HepG2 (cell line): ENCODE data around the gene SRXN1. TPM values are rescaled to one million over a fixed set of nuclear protein-coding genes. Genes with fewer than 3 reads are reported as not detected.
A peak's percentile ranks its signal among the peaks of the same experiment; 100 is the strongest.

Source experiments
- ATAC-seq: fragments of 200-7000 bp; cut with Tn5 transposase; 3 replicates; pipeline ENCODE4 v1.9.1; 2020; ENCODE audit warnings: mild to moderate bottlenecking, moderate library complexity
- BruUV-seq: library from RNA; stranded (reverse); fragments of 400-500 nt; replicated peaks from 2 replicates; lab custom pipeline; 2021; lab: Mats Ljungman, UMichigan
- CTCF ChIA-PET: fragments of 300-600 bp; formaldehyde crosslinking; extraction: SDS; loops from one replicate; lab custom pipeline; 2021; ENCODE audit warnings: low total read pairs, inconsistent platforms, low intra/inter-chr PET ratio; lab: Yijun Ruan, JAX
- POLR2A ChIA-PET: fragments of 350-600 bp; sonication (Branson Sonifier 250); formaldehyde crosslinking; loops from one replicate; lab custom pipeline; 2020; ENCODE audit warnings: antibody characterized with exemption, inconsistent platforms; lab: Yijun Ruan, JAX
- DNase-seq: peaks from one replicate; pipeline ENCODE4 v3.0.0-alpha.2; 2015; ENCODE audit warnings: low spot score
- FAIRE-seq: peaks from 3 replicates; lab custom pipeline; 2011; peaks lifted over from hg19 to GRCh38; lab: Jason Lieb, UNC
- H2AFZ ChIP-seq: one replicate; pipeline ENCODE4 v1.6.1; 2011; ENCODE audit warnings: low read length, inconsistent platforms
- H3K27ac ChIP-seq: fragments of 300-600 bp; 3 replicates; pipeline ENCODE4 v1.8.0; 2011; ENCODE audit warnings: mixed run types, mild to moderate bottlenecking, mixed read lengths, low read length, inconsistent platforms; ENCODE audit not compliant: insufficient read depth; ENCODE audit errors: extremely low read length
- H3K27me3 ChIP-seq, 2 experiments: fragments of 200-600 bp in 1 of 2; 2 replicates in 1 of 2; 3 replicates in 1 of 2; pipeline versions ENCODE4 v1.6.0 to v1.8.0; 2011; ENCODE audit warnings: low read length in 2 of 2, mild to moderate bottlenecking in 2 of 2, moderate library complexity in 2 of 2, inconsistent platforms in 1 of 2; ENCODE audit not compliant: insufficient read depth in 2 of 2, control insufficient read depth in 1 of 2
- H3K36me3 ChIP-seq, 2 experiments: fragments of 200-600 bp in 1 of 2; replicated peaks in 1 of 2; 2 replicates in 1 of 2; 3 replicates in 1 of 2; pipeline versions ENCODE4 v1.5.1 to v1.8.0; 2011; ENCODE audit warnings: low read length in 2 of 2, inconsistent platforms in 1 of 2; ENCODE audit not compliant: insufficient read depth in 2 of 2, control insufficient read depth in 1 of 2
- H3K4me1 ChIP-seq: 2 replicates; pipeline ENCODE4 v1.5.1; 2012; ENCODE audit warnings: low read length, inconsistent platforms; ENCODE audit not compliant: insufficient read depth
- H3K4me2 ChIP-seq: 2 replicates; pipeline ENCODE4 v1.6.0; 2011; ENCODE audit warnings: low read depth, low read length, inconsistent platforms
- H3K4me3 ChIP-seq, 3 experiments: fragments of 200-600 bp in 1 of 3; sonication (generic), shearing (Covaris generic) in 1 of 3; replicated peaks in 1 of 3; 2 replicates each; pipeline ENCODE4 v1.5.1; 2011 to 2016; ENCODE audit warnings: low read length in 3 of 3, inconsistent platforms in 2 of 3, low read depth in 2 of 3, mild to moderate bottlenecking in 2 of 3, control low read depth in 1 of 3, mixed read lengths in 1 of 3; ENCODE audit not compliant: insufficient read depth in 1 of 3
- H3K79me2 ChIP-seq: one replicate; pipeline ENCODE4 v1.6.1; 2011; ENCODE audit warnings: low read length, inconsistent platforms; ENCODE audit not compliant: insufficient read depth
- H3K9ac ChIP-seq: 2 replicates; pipeline ENCODE4 v1.6.0; 2011; ENCODE audit warnings: mild to moderate bottlenecking, low read depth, low read length, inconsistent platforms; ENCODE audit not compliant: insufficient read depth
- H3K9me3 ChIP-seq: 2 replicates; pipeline ENCODE4 v1.5.1; 2012; ENCODE audit warnings: mild to moderate bottlenecking, low read length
- H4K20me1 ChIP-seq: 2 replicates; pipeline ENCODE4 v1.6.0; 2011; ENCODE audit warnings: inconsistent platforms, mild to moderate bottlenecking, low read length, moderate library complexity; ENCODE audit not compliant: insufficient read depth
- BCL3 ChIP-seq: sonication (generic); formaldehyde crosslinking; IDR thresholded peaks from 2 replicates; pipeline ENCODE4 v1.5.1; 2020; ENCODE audit warnings: mild to moderate bottlenecking, missing genetic modification reagents, moderate library complexity
- CAMTA2 ChIP-seq: sonication (generic); formaldehyde crosslinking; IDR thresholded peaks from 2 replicates; pipeline ENCODE4 v1.4.0; 2020; ENCODE audit warnings: mild to moderate bottlenecking, missing genetic modification reagents, borderline replicate concordance
- CSRNP2 ChIP-seq: sonication (generic); formaldehyde crosslinking; conservative IDR thresholded peaks from 2 replicates; pipeline ENCODE4 v1.8.0; 2022; ENCODE audit warnings: low read depth, missing genetic modification reagents
- EHMT2 ChIP-seq: fragments of 200-600 bp; sonication (generic); IDR thresholded peaks from 2 replicates; pipeline ENCODE4 v1.7.0; 2017; ENCODE audit warnings: antibody characterized with exemption, low read depth, low read length, borderline replicate concordance
- HNRNPH1 ChIP-seq: fragments of 200-400 bp; formaldehyde crosslinking; optimal IDR thresholded peaks from 2 replicates; pipeline ENCODE3; 2017; ENCODE audit warnings: mild to moderate bottlenecking, low read depth, low read length
- IKZF1 ChIP-seq: fragments of 450-650 bp; IDR thresholded peaks from 2 replicates; pipeline ENCODE4 v1.7.1; 2016
- IRF9 ChIP-seq: sonication (generic); formaldehyde crosslinking; IDR thresholded peaks from 2 replicates; pipeline ENCODE4 v1.8.0; 2022; ENCODE audit warnings: missing genetic modification reagents, mild to moderate bottlenecking, borderline replicate concordance
- IRX3 ChIP-seq: sonication (generic); formaldehyde crosslinking; IDR thresholded peaks from 2 replicates; pipeline ENCODE4 v1.8.1; 2023; ENCODE audit warnings: mild to moderate bottlenecking, low read depth, missing genetic modification reagents, borderline replicate concordance
- SMC3 ChIP-seq: IDR thresholded peaks from 2 replicates; pipeline ENCODE4 v1.6.1; 2011; ENCODE audit warnings: low read length, improper control_type of control experiment
- ZNF552 ChIP-seq: sonication (generic); formaldehyde crosslinking; IDR thresholded peaks from 2 replicates; pipeline ENCODE4 v1.9.0; 2022; ENCODE audit warnings: missing genetic modification reagents, mild to moderate bottlenecking, borderline replicate concordance
- ZNF713 ChIP-seq: sonication (generic); formaldehyde crosslinking; IDR thresholded peaks from 2 replicates; pipeline ENCODE4 v1.4.0; 2020; ENCODE audit warnings: mild to moderate bottlenecking, missing genetic modification reagents
- ZNF883 ChIP-seq: sonication (generic); formaldehyde crosslinking; IDR thresholded peaks from 2 replicates; pipeline ENCODE4 v1.5.1; 2020; ENCODE audit warnings: mild to moderate bottlenecking, missing genetic modification reagents; ENCODE audit errors: not compliant biosample characterization
- WGBS: methylation state at CpG from one replicate; pipeline ENCODE4 v1.1.6; 2017; ENCODE audit warnings: low lambda C conversion rate; 5-methylcytosine and 5-hydroxymethylcytosine counted together
- in situ Hi-C: cut with HindIII; loops from 2 replicates; pipeline ENCODE4 v1.10.0; 2017; ENCODE audit warnings: low pct_unique_long_range_greater_than_20kb; ENCODE audit not compliant: extremely low pct_ligation_motif_present
- intact Hi-C: fragments of 100-400 bp; cut with micrococcal nuclease; formaldehyde crosslinking; loops from one replicate; pipeline ENCODE4 v1.10.0; 2022; ENCODE audit not compliant: unreplicated experiment
- polyA plus RNA-seq, 8 experiments: library from polyadenylated mRNA; depleted of rRNA in 3 of 8; stranded (reverse) in 7 of 8; unstranded in 1 of 8; fragments of >200 nt; fragmentation: Illumina TruSeq in 4 of 8; extraction: Trizol in 4 of 8; gene quantifications; 2 replicates each; pipeline versions ENCODE4 v1.2.1 to v1.2.3, GENCODE V29; 2011 to 2016; ENCODE audit warnings: low read depth in 4 of 8, missing spikeins in 1 of 8, mixed read lengths in 1 of 8; ENCODE audit not compliant: insufficient read depth in 1 of 8
- total RNA-seq, 5 experiments: library from RNA; depleted of rRNA; stranded (reverse); fragments of >200 nt; fragmentation: Illumina TruSeq; extraction: Trizol; gene quantifications; 2 replicates each; pipeline ENCODE4 v1.2.3, GENCODE V29; 2016; ENCODE audit warnings: low read depth in 1 of 5

The SRXN1 gene
- total and polyA plus RNA-seq, 2 of the 13 experiments (the other 11 are each of a cell fraction or from before 2014, with no cell fraction given) = 29.9 to 87.7 TPM

GRCh38 chr20:675033-675452 lies 22.0 kb upstream of the SRXN1 start (continued):
- TF ChIP-seq HNRNPH1 (no peak), IKZF1 (no peak), EHMT2 (0 out of 2 replicates have a peak, but pooled peaks have one; percentile 82), IRX3 (CRISPR knock-in tag) (no peak), ZNF713 (CRISPR knock-in tag) (no peak)

GRCh38 chr20:673603-674001 lies 20.6 kb upstream of the SRXN1 start:
- CTCF ChIA-PET = interaction anchor here (0.7 kb wide), 1 partner anchor 55 kb away, joined by 3 read pairs; no protein-coding TSS in a partner anchor

More at GRCh38 chr20:673603-674001, 20.6 kb upstream of the SRXN1 start:
- TF ChIP-seq ZNF883 (CRISPR knock-in tag) = no peak
- no peak for TF ChIP-seq CAMTA2
- TF ChIP-seq CSRNP2 = no peak
- TF ChIP-seq SMC3 = no peak
- TF ChIP-seq BCL3 (CRISPR knock-in tag) = no peak
- no peak for TF ChIP-seq ZNF552 (CRISPR knock-in tag)
- TF ChIP-seq IRF9 (CRISPR knock-in tag) = no peak
- Histone ChIP-seq H3K79me2 (no peaks in the 10 kb centered on the region), H2AFZ (no peak overlapping the region), H3K4me3 (no peak overlapping the region), H3K36me3 (no peaks in the 10 kb centered on the region), H3K9ac (no peak overlapping the region), H4K20me1 (peaks cover 27% of the 10 kb centered on the region; the same call in 1 of the 2 replicates), H3K9me3 (no peaks in the 10 kb centered on the region), H3K27ac (no peak overlapping the region), H3K4me2 (no peak overlapping the region), H3K27me3 (peaks cover 17 to 72% of the 10 kb centered on the region in 2 experiments; a peak in 4 of 5 replicates), H3K4me1 (peaks cover 8% of the 10 kb centered on the region)
- ATAC-seq = no peak
- POLR2A ChIA-PET = no interaction called here
- intact Hi-C loops (no loop called here), in situ Hi-C loops (no loop called here)
- BruUV-seq = no TSS peak
- 3% methylated on average over 3 of the region's 3 CpGs for WGBS
- FAIRE-seq = no peak
- DNase-seq = no peak
